ENCODE measurements around the gene HRH2.

The HRH2 gene

DNA sequence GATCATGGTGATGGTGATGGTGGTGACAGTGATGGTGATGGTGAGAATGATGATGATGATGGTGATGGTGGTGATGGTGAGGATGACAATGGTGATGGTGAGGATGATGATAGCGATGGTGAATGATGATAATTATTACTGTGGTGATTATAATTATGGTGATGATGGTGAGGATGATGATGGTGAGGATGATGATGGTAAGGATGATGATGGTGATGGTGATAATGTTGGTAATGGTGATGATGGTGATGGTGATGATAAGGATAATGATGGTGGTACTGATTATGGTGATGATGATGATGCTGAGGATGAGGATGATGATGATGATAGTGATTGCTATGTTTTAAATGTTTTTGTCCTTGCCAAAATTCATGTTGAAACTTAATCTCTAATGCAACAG, 37.3 kb upstream of the HRH2 start:
- Histone ChIP-seq H3K27me3 (ENCODE audit: insufficient read depth, low read depth) (no peaks in the 10 kb centered on the region), H3K79me2 (ENCODE audit: insufficient read depth, low read depth) (no peaks in the 10 kb centered on the region), H4K20me1 (ENCODE audit: insufficient read depth) (no peaks in the 10 kb centered on the region), H3K36me3 (ENCODE audit: insufficient read depth) (no peaks in the 10 kb centered on the region), H3K4me1 (ENCODE audit: low read depth, poor library complexity, severe bottlenecking) (no peaks in the 10 kb centered on the region), H2AFZ (ENCODE audit: low read depth) (no peak overlapping the region), H3K9ac (no peak overlapping the region), H3K4me3 (IDR thresholded peaks at IDR 0.05; ENCODE audit: insufficient read depth, low read depth, low read length) (no peak overlapping the region), H3K27ac (no peak overlapping the region), H3K4me2 (no peak overlapping the region)
- TF ChIP-seq, protein P1, sequence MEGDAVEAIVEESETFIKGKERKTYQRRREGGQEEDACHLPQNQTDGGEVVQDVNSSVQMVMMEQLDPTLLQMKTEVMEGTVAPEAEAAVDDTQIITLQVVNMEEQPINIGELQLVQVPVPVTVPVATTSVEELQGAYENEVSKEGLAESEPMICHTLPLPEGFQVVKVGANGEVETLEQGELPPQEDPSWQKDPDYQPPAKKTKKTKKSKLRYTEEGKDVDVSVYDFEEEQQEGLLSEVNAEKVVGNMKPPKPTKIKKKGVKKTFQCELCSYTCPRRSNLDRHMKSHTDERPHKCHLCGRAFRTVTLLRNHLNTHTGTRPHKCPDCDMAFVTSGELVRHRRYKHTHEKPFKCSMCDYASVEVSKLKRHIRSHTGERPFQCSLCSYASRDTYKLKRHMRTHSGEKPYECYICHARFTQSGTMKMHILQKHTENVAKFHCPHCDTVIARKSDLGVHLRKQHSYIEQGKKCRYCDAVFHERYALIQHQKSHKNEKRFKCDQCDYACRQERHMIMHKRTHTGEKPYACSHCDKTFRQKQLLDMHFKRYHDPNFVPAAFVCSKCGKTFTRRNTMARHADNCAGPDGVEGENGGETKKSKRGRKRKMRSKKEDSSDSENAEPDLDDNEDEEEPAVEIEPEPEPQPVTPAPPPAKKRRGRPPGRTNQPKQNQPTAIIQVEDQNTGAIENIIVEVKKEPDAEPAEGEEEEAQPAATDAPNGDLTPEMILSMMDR (conservative IDR thresholded peaks at IDR 0.05; ENCODE audit: low read depth, low read length), result no peak

DNA sequence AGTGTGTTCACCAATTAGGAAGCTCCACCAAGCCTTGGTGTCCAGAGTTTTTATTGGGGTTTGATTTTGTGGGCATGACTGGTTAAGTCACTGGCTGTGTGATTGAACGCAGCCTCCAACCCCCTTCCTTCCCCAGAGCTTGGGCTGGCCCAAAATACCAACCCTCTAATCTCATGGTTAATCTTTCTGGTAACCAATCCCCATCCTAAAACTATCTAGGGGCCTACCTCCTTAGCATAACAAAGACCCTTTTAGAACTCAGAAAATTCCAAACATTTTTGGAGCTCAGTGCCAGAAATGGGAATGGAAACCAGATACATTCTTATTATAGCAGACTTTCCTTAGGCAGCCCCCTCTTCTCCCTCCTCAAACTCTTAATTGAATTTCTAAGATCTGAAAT, 35.9 kb upstream of the HRH2 start:
- no peaks in the 10 kb centered on the region for H3K27me3 ChIP-seq (ENCODE audit: insufficient read depth, low read depth)
- no peak overlapping the region for H3K4me3 ChIP-seq (IDR thresholded peaks at IDR 0.05; ENCODE audit: insufficient read depth, low read depth, low read length)
- no peak overlapping the region for H3K27ac ChIP-seq
- TF ChIP-seq, protein P1 (conservative IDR thresholded peaks at IDR 0.05; ENCODE audit: low read depth, low read length), result no peak
- no peak overlapping the region for H2AFZ ChIP-seq (ENCODE audit: low read depth)
- H3K4me1 ChIP-seq (ENCODE audit: low read depth, poor library complexity, severe bottlenecking), result no peaks in the 10 kb centered on the region
- no peak overlapping the region for H3K9ac ChIP-seq
- H3K79me2 ChIP-seq (ENCODE audit: insufficient read depth, low read depth), result no peaks in the 10 kb centered on the region
- no peak overlapping the region for H3K4me2 ChIP-seq
- no peaks in the 10 kb centered on the region for H4K20me1 ChIP-seq (ENCODE audit: insufficient read depth)
- no peaks in the 10 kb centered on the region for H3K36me3 ChIP-seq (ENCODE audit: insufficient read depth)

DNA sequence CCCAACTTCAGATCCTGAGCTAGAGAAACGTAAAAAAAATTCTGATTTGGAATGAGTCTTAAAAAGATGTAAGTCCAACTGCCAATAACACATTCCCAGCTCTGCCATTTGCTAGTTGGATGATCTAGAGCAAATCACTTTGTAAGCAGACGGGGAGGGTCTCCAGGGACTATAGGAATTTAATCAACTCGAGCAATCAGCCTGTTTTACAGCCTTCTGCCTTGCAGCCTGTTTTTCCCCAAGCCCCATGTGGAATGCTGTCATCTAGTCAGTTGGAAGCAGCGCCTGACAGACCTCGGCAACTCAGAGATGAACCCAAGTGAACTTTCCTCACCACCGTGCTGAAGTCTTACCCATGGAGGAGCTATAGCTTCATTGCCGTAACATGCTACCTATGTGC, 34.8 kb upstream of the HRH2 start:
- Histone ChIP-seq H3K36me3 (ENCODE audit: insufficient read depth) (no peaks in the 10 kb centered on the region), H3K27me3 (ENCODE audit: insufficient read depth, low read depth) (no peaks in the 10 kb centered on the region), H3K9ac (no peak overlapping the region), H3K27ac (no peak overlapping the region), H2AFZ (ENCODE audit: low read depth) (no peak overlapping the region), H3K4me3 (IDR thresholded peaks at IDR 0.05; ENCODE audit: insufficient read depth, low read depth, low read length) (no peak overlapping the region), H3K4me2 (no peak overlapping the region), H3K79me2 (ENCODE audit: insufficient read depth, low read depth) (no peaks in the 10 kb centered on the region), H3K4me1 (ENCODE audit: low read depth, poor library complexity, severe bottlenecking) (no peaks in the 10 kb centered on the region), H4K20me1 (ENCODE audit: insufficient read depth) (no peaks in the 10 kb centered on the region)
- TF ChIP-seq, protein P1 (conservative IDR thresholded peaks at IDR 0.05; ENCODE audit: low read depth, low read length), result no peak

DNA sequence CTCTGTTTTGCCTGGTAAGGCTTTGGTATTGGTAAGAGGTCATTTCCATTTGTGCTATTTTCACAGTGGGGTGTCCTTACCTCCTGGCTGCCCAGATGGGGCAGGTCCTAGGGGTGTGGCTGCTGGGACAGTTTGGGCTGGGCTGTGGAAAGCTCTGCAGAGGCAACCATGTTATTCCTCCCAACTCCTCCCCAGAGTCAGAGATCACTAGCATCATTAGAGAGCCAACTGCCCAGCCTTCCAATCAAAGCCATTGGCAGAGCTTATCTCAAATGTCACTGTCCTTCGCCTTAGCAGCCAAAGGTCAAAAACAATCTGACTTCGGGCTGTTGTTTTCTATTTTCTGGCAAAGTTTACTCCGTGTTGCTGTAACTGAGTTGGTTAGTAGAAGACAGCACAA, 33.6 kb upstream of the HRH2 start:
- no peak overlapping the region for H3K9ac ChIP-seq
- no peaks in the 10 kb centered on the region for H3K79me2 ChIP-seq (ENCODE audit: insufficient read depth, low read depth)
- no peak overlapping the region for H3K4me2 ChIP-seq
- H3K36me3 ChIP-seq (ENCODE audit: insufficient read depth), result no peaks in the 10 kb centered on the region
- no peaks in the 10 kb centered on the region for H3K4me1 ChIP-seq (ENCODE audit: low read depth, poor library complexity, severe bottlenecking)
- TF ChIP-seq, protein P1 (conservative IDR thresholded peaks at IDR 0.05; ENCODE audit: low read depth, low read length), result no peak
- H3K4me3 ChIP-seq (IDR thresholded peaks at IDR 0.05; ENCODE audit: insufficient read depth, low read depth, low read length), result no peak overlapping the region
- no peaks in the 10 kb centered on the region for H3K27me3 ChIP-seq (ENCODE audit: insufficient read depth, low read depth)
- H3K27ac ChIP-seq, result no peak overlapping the region
- H2AFZ ChIP-seq (ENCODE audit: low read depth), result no peak overlapping the region
- no peaks in the 10 kb centered on the region for H4K20me1 ChIP-seq (ENCODE audit: insufficient read depth)

DNA sequence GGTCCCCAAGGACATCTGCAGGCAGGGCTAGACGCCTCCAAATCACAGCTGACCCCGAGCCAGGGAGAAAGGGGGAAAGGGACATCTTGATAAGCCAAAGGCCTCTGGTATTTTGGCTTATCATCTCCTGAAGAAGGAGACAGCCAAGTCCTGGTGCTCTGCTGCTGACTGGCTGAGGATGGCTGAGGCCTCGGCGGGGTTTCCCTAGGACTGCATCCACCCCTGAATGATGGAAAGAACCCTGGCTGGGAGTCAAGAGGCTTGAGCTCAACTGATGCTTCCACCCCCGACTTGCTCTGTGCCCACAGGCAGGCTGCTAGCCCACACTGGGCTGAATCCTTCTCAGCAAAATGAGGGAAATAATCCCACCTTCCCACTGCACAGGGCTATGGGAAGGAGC, 30.9 kb upstream of the HRH2 start:
- H3K27me3 ChIP-seq (ENCODE audit: insufficient read depth, low read depth), result no peaks in the 10 kb centered on the region
- H3K79me2 ChIP-seq (ENCODE audit: insufficient read depth, low read depth), result no peaks in the 10 kb centered on the region
- H4K20me1 ChIP-seq (ENCODE audit: insufficient read depth), result no peaks in the 10 kb centered on the region
- H3K4me3 ChIP-seq (IDR thresholded peaks at IDR 0.05; ENCODE audit: insufficient read depth, low read depth, low read length), result no peak overlapping the region
- no peak overlapping the region for H3K9ac ChIP-seq
- no peak overlapping the region for H2AFZ ChIP-seq (ENCODE audit: low read depth)
- no peaks in the 10 kb centered on the region for H3K36me3 ChIP-seq (ENCODE audit: insufficient read depth)
- no peak overlapping the region for H3K4me2 ChIP-seq
- no peaks in the 10 kb centered on the region for H3K4me1 ChIP-seq (ENCODE audit: low read depth, poor library complexity, severe bottlenecking)
- TF ChIP-seq, protein P1 (conservative IDR thresholded peaks at IDR 0.05; ENCODE audit: low read depth, low read length), result no peak
- no peak overlapping the region for H3K27ac ChIP-seq
